ENCODE measurements around the gene OLA1.

Gene OLA1

GRCh38 chr2:174153757-174154680 lies 94.3 kb downstream of the OLA1 start:
- Histone ChIP-seq H4K5ac (ENCODE audit: low read length) (no peak overlapping the region), H3K4me1 (ENCODE audit: control insufficient read depth, low read depth, low read length) (no peaks in the 10 kb centered on the region), H3K9ac (ENCODE audit: low read length) (no peak overlapping the region), H3K4me3 (ENCODE audit: low read length) (no peak overlapping the region), H3K4ac (ENCODE audit: low read depth, low read length) (no peak overlapping the region), H2BK15ac (replicated peaks; ENCODE audit: low read depth) (no peak overlapping the region), H3K56ac (ENCODE audit: low read length) (no peak overlapping the region), H2BK5ac (ENCODE audit: low read length) (no peak overlapping the region), H3K79me1 (ENCODE audit: low read length) (peaks cover 4% of the 10 kb centered on the region), H3K27me3 (ENCODE audit: insufficient read depth, low read length, poor library complexity) (no peaks in the 10 kb centered on the region), H2AK5ac (ENCODE audit: low read length) (no peak overlapping the region), H3K23ac (ENCODE audit: low read length) (no peak overlapping the region), H2BK120ac (ENCODE audit: low read depth, low read length) (no peak overlapping the region), H3K4me2 (ENCODE audit: low read length) (no peak overlapping the region), H3K79me2 (ENCODE audit: control insufficient read depth, insufficient read depth, low read length) (no peaks in the 10 kb centered on the region), H4K8ac (ENCODE audit: low read depth, low read length) (no peak overlapping the region), H3K27ac (ENCODE audit: low read depth, low read length) (no peak overlapping the region), H3K18ac (ENCODE audit: low read length) (no peak overlapping the region), H3K36me3 (ENCODE audit: control insufficient read depth, insufficient read depth, low read length) (no peaks in the 10 kb centered on the region)
- DNase-seq: no peak
- WGBS (ENCODE audit: extremely low coverage, insufficient coverage, low lambda C conversion rate): no CpG with 5 or more reads among the region's 8 CpGs

GRCh38 chr2:174149530-174149929 lies 98.8 kb downstream of the OLA1 start:
- Histone ChIP-seq H3K4me3 (ENCODE audit: low read length) (no peak overlapping the region), H2AK5ac (ENCODE audit: low read length) (no peak overlapping the region), H3K79me1 (ENCODE audit: low read length) (peaks cover 2% of the 10 kb centered on the region), H3K36me3 (ENCODE audit: control insufficient read depth, insufficient read depth, low read length) (no peaks in the 10 kb centered on the region), H3K4me1 (ENCODE audit: control insufficient read depth, low read depth, low read length) (no peaks in the 10 kb centered on the region), H2BK120ac (ENCODE audit: low read depth, low read length) (no peak overlapping the region), H3K27me3 (ENCODE audit: insufficient read depth, low read length, poor library complexity) (no peaks in the 10 kb centered on the region), H2BK5ac (ENCODE audit: low read length) (no peak overlapping the region), H3K4ac (ENCODE audit: low read depth, low read length) (no peak overlapping the region), H3K9ac (ENCODE audit: low read length) (no peak overlapping the region), H3K56ac (ENCODE audit: low read length) (no peak overlapping the region), H4K5ac (ENCODE audit: low read length) (no peak overlapping the region), H3K79me2 (ENCODE audit: control insufficient read depth, insufficient read depth, low read length) (no peaks in the 10 kb centered on the region), H4K8ac (ENCODE audit: low read depth, low read length) (no peak overlapping the region), H3K27ac (ENCODE audit: low read depth, low read length) (no peak overlapping the region), H2BK15ac (replicated peaks; ENCODE audit: low read depth) (no peak overlapping the region), H3K18ac (ENCODE audit: low read length) (no peak overlapping the region), H3K23ac (ENCODE audit: low read length) (no peak overlapping the region), H3K4me2 (ENCODE audit: low read length) (no peak overlapping the region)
- DNase-seq: no peak
- WGBS (ENCODE audit: extremely low coverage, insufficient coverage, low lambda C conversion rate): no CpG with 5 or more reads among the region's 2 CpGs

- no CpG with 5 or more reads among the region's 2 CpGs for WGBS (ENCODE audit: extremely low coverage, insufficient coverage, low lambda C conversion rate)
- H3K27me3 ChIP-seq (ENCODE audit: insufficient read depth, low read length, poor library complexity): no peaks in the 10 kb centered on the region
- DNase-seq: no peak
Observed at GRCh38 chr2:174148833-174149232, 99.5 kb downstream of the OLA1 start.

GRCh38 chr2:174145827-174146226 lies 102.5 kb downstream of the OLA1 start:
- no peak overlapping the region for H2AK5ac ChIP-seq (ENCODE audit: low read length)
- peak; percentile 66 for DNase-seq
- H2BK120ac ChIP-seq (ENCODE audit: low read depth, low read length): no peak overlapping the region
- H4K8ac ChIP-seq (ENCODE audit: low read depth, low read length): no peak overlapping the region
- H3K4ac ChIP-seq (ENCODE audit: low read depth, low read length): no peak overlapping the region
- H3K27me3 ChIP-seq (ENCODE audit: insufficient read depth, low read length, poor library complexity): no peaks in the 10 kb centered on the region
- no peaks in the 10 kb centered on the region for H3K36me3 ChIP-seq (ENCODE audit: control insufficient read depth, insufficient read depth, low read length)
- H3K23ac ChIP-seq (ENCODE audit: low read length): no peak overlapping the region
- no peaks in the 10 kb centered on the region for H3K4me1 ChIP-seq (ENCODE audit: control insufficient read depth, low read depth, low read length)
- H3K79me1 ChIP-seq (ENCODE audit: low read length): no peaks in the 10 kb centered on the region
- no peak overlapping the region for H3K9ac ChIP-seq (ENCODE audit: low read length)
- no peak overlapping the region for H3K4me3 ChIP-seq (ENCODE audit: low read length)
- no CpG with 5 or more reads among the region's 2 CpGs for WGBS (ENCODE audit: extremely low coverage, insufficient coverage, low lambda C conversion rate)
- no peak overlapping the region for H3K18ac ChIP-seq (ENCODE audit: low read length)
- H3K27ac ChIP-seq (ENCODE audit: low read depth, low read length): no peak overlapping the region
- no peak overlapping the region for H4K5ac ChIP-seq (ENCODE audit: low read length)
- no peak overlapping the region for H3K56ac ChIP-seq (ENCODE audit: low read length)
- no peaks in the 10 kb centered on the region for H3K79me2 ChIP-seq (ENCODE audit: control insufficient read depth, insufficient read depth, low read length)
- no peak overlapping the region for H2BK15ac ChIP-seq (replicated peaks; ENCODE audit: low read depth)
- no peak overlapping the region for H3K4me2 ChIP-seq (ENCODE audit: low read length)
- no peak overlapping the region for H2BK5ac ChIP-seq (ENCODE audit: low read length)

More at GRCh38 chr2:174148833-174149232, 99.5 kb downstream of the OLA1 start:
- H3K18ac ChIP-seq (ENCODE audit: low read length): no peak overlapping the region
- H3K27ac ChIP-seq (ENCODE audit: low read depth, low read length): no peak overlapping the region
- H2AK5ac ChIP-seq (ENCODE audit: low read length): no peak overlapping the region
- no peak overlapping the region for H2BK120ac ChIP-seq (ENCODE audit: low read depth, low read length)
- H3K4me1 ChIP-seq (ENCODE audit: control insufficient read depth, low read depth, low read length): no peaks in the 10 kb centered on the region
- no peaks in the 10 kb centered on the region for H3K79me2 ChIP-seq (ENCODE audit: control insufficient read depth, insufficient read depth, low read length)
- H3K79me1 ChIP-seq (ENCODE audit: low read length): peaks cover 2% of the 10 kb centered on the region
- no peak overlapping the region for H3K23ac ChIP-seq (ENCODE audit: low read length)
- H3K56ac ChIP-seq (ENCODE audit: low read length): no peak overlapping the region
- H4K8ac ChIP-seq (ENCODE audit: low read depth, low read length): no peak overlapping the region
- no peak overlapping the region for H4K5ac ChIP-seq (ENCODE audit: low read length)
- no peak overlapping the region for H2BK15ac ChIP-seq (replicated peaks; ENCODE audit: low read depth)
- no peak overlapping the region for H3K4ac ChIP-seq (ENCODE audit: low read depth, low read length)
- H3K4me3 ChIP-seq (ENCODE audit: low read length): no peak overlapping the region
- no peak overlapping the region for H3K4me2 ChIP-seq (ENCODE audit: low read length)
- no peak overlapping the region for H3K9ac ChIP-seq (ENCODE audit: low read length)
- no peak overlapping the region for H2BK5ac ChIP-seq (ENCODE audit: low read length)
- H3K36me3 ChIP-seq (ENCODE audit: control insufficient read depth, insufficient read depth, low read length): no peaks in the 10 kb centered on the region

GRCh38 chr2:174142290-174142689 lies 106.0 kb downstream of the OLA1 start:
- H3K36me3 ChIP-seq (ENCODE audit: control insufficient read depth, insufficient read depth, low read length): no peaks in the 10 kb centered on the region
- no peak overlapping the region for H3K23ac ChIP-seq (ENCODE audit: low read length)
- no peak overlapping the region for H2BK120ac ChIP-seq (ENCODE audit: low read depth, low read length)
- no peaks in the 10 kb centered on the region for H3K79me1 ChIP-seq (ENCODE audit: low read length)
- H3K9ac ChIP-seq (ENCODE audit: low read length): no peak overlapping the region
- H3K4me2 ChIP-seq (ENCODE audit: low read length): no peak overlapping the region
- H3K4ac ChIP-seq (ENCODE audit: low read depth, low read length): no peak overlapping the region
- H2BK5ac ChIP-seq (ENCODE audit: low read length): no peak overlapping the region
- peak; percentile 48 for DNase-seq
- H3K56ac ChIP-seq (ENCODE audit: low read length): no peak overlapping the region
- H2BK15ac ChIP-seq (replicated peaks; ENCODE audit: low read depth): no peak overlapping the region
- no peaks in the 10 kb centered on the region for H3K4me1 ChIP-seq (ENCODE audit: control insufficient read depth, low read depth, low read length)
- H4K5ac ChIP-seq (ENCODE audit: low read length): no peak overlapping the region
- H3K27me3 ChIP-seq (ENCODE audit: insufficient read depth, low read length, poor library complexity): no peaks in the 10 kb centered on the region
- H3K4me3 ChIP-seq (ENCODE audit: low read length): no peak overlapping the region
- WGBS (ENCODE audit: extremely low coverage, insufficient coverage, low lambda C conversion rate): no CpG with 5 or more reads among the region's 2 CpGs
- no peaks in the 10 kb centered on the region for H3K79me2 ChIP-seq (ENCODE audit: control insufficient read depth, insufficient read depth, low read length)
- H3K27ac ChIP-seq (ENCODE audit: low read depth, low read length): no peak overlapping the region
- no peak overlapping the region for H2AK5ac ChIP-seq (ENCODE audit: low read length)
- H4K8ac ChIP-seq (ENCODE audit: low read depth, low read length): no peak overlapping the region
- no peak overlapping the region for H3K18ac ChIP-seq (ENCODE audit: low read length)

All from mesendoderm (in vitro differentiated cells).